ENCODE data around the gene B3GNT2.
"Not testable (repeated sequence)": the region's sequence is repeated elsewhere in the genome, so short reads cannot be mapped to it uniquely, and the experiment has no call there.

B3GNT2 gene, protein sequence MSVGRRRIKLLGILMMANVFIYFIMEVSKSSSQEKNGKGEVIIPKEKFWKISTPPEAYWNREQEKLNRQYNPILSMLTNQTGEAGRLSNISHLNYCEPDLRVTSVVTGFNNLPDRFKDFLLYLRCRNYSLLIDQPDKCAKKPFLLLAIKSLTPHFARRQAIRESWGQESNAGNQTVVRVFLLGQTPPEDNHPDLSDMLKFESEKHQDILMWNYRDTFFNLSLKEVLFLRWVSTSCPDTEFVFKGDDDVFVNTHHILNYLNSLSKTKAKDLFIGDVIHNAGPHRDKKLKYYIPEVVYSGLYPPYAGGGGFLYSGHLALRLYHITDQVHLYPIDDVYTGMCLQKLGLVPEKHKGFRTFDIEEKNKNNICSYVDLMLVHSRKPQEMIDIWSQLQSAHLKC

DNA sequence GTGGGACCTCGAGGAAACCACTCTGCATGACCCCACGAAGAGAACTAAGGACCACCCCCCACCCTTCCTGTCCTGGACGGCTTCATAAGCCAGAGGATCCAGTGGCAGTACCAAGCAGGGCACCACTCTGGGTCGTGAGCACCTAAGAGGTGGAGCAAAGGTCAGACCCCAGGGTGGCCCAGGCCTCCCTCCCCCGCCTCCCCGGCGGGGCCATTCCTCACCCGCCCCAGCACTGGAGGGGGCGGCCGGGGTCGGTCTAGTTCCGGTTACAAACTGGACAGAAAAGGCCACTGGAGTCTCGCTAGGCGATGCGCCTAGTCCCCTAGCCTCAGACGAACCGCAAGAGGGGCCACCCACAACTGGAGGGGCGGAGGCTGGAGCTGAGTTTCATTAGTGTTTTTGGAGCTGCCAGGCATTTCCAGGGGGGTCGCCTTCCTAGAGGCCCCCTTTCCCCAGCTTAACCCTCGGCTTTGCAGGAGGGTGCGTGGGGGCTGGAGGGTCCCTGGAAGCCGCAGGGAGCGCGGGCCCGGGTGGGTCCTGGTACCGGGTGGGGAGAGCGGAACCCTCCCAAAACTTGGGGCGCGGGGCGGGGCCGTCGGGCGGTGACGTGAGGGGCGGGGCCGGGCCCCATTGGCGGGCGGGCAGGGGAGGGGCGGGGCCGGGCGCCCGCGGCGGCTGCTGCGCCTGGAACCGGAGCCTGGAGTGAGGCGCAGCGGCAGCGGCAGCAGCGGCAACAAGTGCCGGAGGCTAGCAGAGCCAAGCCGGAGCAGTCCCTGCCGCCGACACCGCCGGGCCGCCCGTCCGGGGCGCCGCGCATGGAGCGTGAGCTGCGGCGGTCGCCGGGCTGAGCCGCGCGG is at the start of gene B3GNT2:
Gene B3GNT2, plus strand, starts transcription at position 695 of the 857 bp plus-strand sequence. CDS start 26,106 bp downstream, outside the sequence.
- Histone ChIP-seq H3K27ac (ENCODE audit: low read length) (no peak within 1 kb of the TSS), H3K4me3 (ENCODE audit: low read length) (peak within 1 kb of the TSS; percentile 92), H3K4me1 (ENCODE audit: control insufficient read depth, insufficient read depth, low read length) (no peaks in the 10 kb centered on the region; the same call in 1 of the 2 replicates), H3K27me3 (ENCODE audit: control insufficient read depth, insufficient read depth, low read length) (no peaks in the 10 kb centered on the region), H3K36me3 (ENCODE audit: control insufficient read depth, insufficient read depth, low read length) (no peaks in the 10 kb centered on the region), H3K9me3 (ENCODE audit: control insufficient read depth, insufficient read depth, low read length) (no peaks in the 10 kb centered on the region)
- no peak for DNase-seq (ENCODE audit: low read depth, low spot score)
- no CpG with 5 or more reads among the region's 70 CpGs for WGBS (ENCODE audit: insufficient coverage, insufficient read length)

DNA sequence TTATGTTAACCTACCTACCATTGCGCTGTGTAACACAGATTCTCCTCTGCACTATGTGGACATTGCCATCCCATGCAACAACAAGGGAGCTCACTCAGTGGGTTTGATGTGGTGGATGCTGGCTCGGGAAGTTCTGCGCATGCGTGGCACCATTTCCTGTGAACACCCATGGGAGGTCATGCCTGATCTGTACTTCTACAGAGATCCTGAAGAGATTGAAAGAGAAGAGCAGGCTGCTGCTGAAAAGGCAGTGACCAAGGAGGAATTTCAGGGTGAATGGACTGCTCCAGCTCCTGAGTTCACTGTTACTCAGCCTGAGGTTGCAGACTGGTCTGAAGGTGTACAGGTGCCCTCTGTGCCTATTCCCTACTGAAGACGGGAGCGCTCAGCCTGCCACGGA is 49.1 kb upstream of the B3GNT2 start:
- H3K4me1 ChIP-seq (ENCODE audit: control insufficient read depth, insufficient read depth, low read length); H3K36me3 ChIP-seq (ENCODE audit: control insufficient read depth, insufficient read depth, low read length); H3K27ac ChIP-seq (ENCODE audit: low read length); H3K27me3 ChIP-seq (ENCODE audit: control insufficient read depth, insufficient read depth, low read length); DNase-seq (ENCODE audit: low read depth, low spot score); H3K4me3 ChIP-seq (ENCODE audit: low read length); H3K9me3 ChIP-seq (ENCODE audit: control insufficient read depth, insufficient read depth, low read length): not testable (repeated sequence)
- WGBS (ENCODE audit: insufficient coverage, insufficient read length), result no CpG with 5 or more reads among the region's 7 CpGs

DNA sequence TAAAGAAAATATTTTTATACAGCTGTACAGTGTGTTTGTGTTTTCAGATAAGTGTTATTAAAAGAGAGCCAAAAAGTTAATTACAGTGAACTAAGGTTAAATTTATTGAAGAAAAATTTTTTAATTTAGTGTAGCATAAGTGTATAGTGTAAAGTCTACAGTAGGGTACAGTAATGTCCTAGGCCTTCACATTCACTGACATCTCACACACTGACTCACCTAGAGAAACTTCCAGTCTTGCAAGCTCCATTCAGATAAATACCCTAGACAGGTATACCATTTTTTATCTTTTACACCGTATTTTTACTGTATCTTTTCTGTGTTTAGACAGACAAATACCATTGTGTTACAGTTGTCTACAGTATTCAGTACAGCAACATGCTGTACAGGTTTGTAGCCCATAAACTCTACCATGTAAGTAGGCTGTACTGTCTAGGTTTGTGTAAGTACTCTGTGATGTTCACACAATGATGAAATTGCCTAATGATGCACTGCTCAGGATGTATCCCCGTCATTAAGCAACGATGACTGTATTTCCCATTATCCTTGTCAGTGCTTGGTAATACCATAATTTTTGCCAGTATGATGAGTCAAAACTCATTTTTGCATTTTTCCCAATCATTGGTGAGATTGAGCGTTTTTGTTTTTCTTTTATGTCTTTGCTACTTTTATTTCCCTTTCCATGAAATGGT is 48.2 kb upstream of the B3GNT2 start:
- no CpG with 5 or more reads among the region's 4 CpGs for WGBS (ENCODE audit: insufficient coverage, insufficient read length)
- H3K27ac ChIP-seq (ENCODE audit: low read length), result no peak overlapping the region
- no peaks in the 10 kb centered on the region for H3K9me3 ChIP-seq (ENCODE audit: control insufficient read depth, insufficient read depth, low read length)
- peaks cover 3% of the 10 kb centered on the region; the same call in 1 of the 2 replicates for H3K4me1 ChIP-seq (ENCODE audit: control insufficient read depth, insufficient read depth, low read length)
- no peak for DNase-seq (ENCODE audit: low read depth, low spot score)
- H3K36me3 ChIP-seq (ENCODE audit: control insufficient read depth, insufficient read depth, low read length), result no peaks in the 10 kb centered on the region
- H3K4me3 ChIP-seq (ENCODE audit: low read length), result no peak overlapping the region
- no peaks in the 10 kb centered on the region for H3K27me3 ChIP-seq (ENCODE audit: control insufficient read depth, insufficient read depth, low read length)

DNA sequence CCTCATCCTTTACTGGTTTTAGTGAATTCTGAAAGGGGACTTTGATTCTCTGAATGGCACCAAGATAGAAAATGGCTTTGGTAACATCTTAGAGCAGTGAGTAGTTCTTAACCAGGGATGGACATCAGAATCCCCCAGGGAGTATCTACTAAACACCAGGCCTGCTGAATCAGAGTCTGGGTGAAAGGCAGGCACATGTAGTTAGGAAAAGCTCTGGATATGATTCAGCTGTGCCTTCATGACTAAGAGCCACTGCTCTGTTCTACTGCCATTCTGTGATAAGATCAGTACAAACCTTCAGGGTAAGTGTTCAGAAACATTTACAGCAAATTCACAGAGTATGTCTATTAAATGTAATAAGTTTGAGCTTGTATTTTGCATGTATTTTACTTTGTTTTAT is 46.2 kb upstream of the B3GNT2 start:
- no peak overlapping the region for H3K27ac ChIP-seq (ENCODE audit: low read length)
- DNase-seq (ENCODE audit: low read depth, low spot score), result no peak

DNA sequence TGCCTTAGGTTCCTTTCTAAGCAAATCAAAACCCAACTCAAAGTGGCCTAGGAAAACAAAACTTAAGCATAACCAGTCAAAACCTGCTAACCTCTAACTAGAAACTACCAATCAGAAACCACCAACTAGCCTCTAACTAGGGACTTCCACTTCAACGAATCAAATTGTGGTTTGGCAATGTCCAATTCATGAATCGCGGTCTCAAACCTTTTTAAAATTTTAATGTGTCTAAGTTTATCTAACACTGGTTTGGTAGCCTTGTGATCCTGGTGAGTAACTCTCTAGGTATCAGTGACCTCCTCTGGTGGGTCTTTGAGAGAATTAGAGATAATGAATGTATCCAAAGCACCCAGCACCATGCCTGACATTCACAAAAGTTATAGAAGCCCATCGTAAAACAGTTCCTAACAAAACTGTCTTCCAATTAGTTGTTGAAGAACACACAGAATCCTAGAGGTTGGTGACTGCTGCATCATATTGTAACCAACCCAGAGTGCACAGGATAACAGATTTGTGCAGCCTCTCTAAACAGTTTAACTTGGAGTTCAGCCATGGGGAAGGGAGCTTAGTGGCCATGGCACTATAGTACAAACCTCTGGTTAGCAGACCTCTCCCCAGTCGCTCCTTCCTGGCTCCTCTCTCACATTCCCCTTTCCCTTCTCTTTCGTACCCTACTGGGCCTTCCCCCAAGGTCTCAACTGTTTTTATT is 45.2 kb upstream of the B3GNT2 start:
- Histone ChIP-seq H3K4me1 (ENCODE audit: control insufficient read depth, insufficient read depth, low read length) (peaks cover 3% of the 10 kb centered on the region; the same call in 1 of the 2 replicates), H3K9me3 (ENCODE audit: control insufficient read depth, insufficient read depth, low read length) (no peaks in the 10 kb centered on the region), H3K27ac (ENCODE audit: low read length) (no peak overlapping the region), H3K27me3 (ENCODE audit: control insufficient read depth, insufficient read depth, low read length) (no peaks in the 10 kb centered on the region), H3K36me3 (ENCODE audit: control insufficient read depth, insufficient read depth, low read length) (no peaks in the 10 kb centered on the region), H3K4me3 (ENCODE audit: low read length) (no peak overlapping the region)
- DNase-seq (ENCODE audit: low read depth, low spot score), result no peak
- no CpG with 5 or more reads among the region's 6 CpGs for WGBS (ENCODE audit: insufficient coverage, insufficient read length)

More for the DNA sequence above, 46.2 kb upstream of the B3GNT2 start:
- no peaks in the 10 kb centered on the region for H3K27me3 ChIP-seq (ENCODE audit: control insufficient read depth, insufficient read depth, low read length)
- no peak overlapping the region for H3K4me3 ChIP-seq (ENCODE audit: low read length)
- H3K9me3 ChIP-seq (ENCODE audit: control insufficient read depth, insufficient read depth, low read length), result no peaks in the 10 kb centered on the region
- H3K36me3 ChIP-seq (ENCODE audit: control insufficient read depth, insufficient read depth, low read length), result no peaks in the 10 kb centered on the region
- peaks cover 3% of the 10 kb centered on the region; the same call in 1 of the 2 replicates for H3K4me1 ChIP-seq (ENCODE audit: control insufficient read depth, insufficient read depth, low read length)

DNA sequence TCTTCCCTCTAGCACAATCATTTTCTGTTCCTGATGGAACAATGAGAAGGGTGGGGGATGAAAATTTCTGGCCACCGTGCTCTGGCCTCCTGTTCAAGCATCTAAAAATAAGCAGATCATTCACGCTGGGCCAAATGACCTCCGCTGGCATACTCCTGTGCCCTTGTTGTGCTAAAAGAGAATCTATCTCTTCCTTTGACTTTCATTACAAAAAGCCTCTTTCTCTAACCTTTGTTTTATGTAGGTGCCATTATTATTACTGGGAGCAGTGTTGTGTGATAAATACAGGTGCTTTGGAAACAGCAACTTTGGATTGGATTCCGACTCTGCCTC is 44.6 kb upstream of the B3GNT2 start:
- WGBS (ENCODE audit: insufficient coverage, insufficient read length), result no CpG with 5 or more reads among the region's 4 CpGs

DNA sequence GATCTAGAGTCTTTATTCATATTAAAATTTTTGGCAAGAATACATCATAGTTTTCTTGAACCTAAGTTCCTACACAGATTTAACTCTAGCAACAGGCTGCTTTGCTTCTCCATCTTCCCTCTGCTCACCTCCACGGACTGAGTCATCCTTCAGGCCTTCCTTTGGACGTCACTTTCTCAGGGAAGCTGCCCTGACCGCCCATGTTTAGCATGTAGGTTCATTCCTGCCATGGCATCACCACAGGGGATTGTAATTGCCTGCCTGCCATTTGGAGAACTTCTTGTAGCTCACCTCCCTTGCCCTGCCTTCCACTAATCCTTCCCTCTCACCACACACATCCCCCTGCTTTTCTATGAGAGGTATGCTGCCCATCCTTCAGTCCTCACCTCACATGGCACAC is 43.9 kb upstream of the B3GNT2 start:
- DNase-seq (ENCODE audit: low read depth, low spot score), result no peak
- no peaks in the 10 kb centered on the region for H3K27me3 ChIP-seq (ENCODE audit: control insufficient read depth, insufficient read depth, low read length)

More for the DNA sequence above, 44.6 kb upstream of the B3GNT2 start:
- H3K4me3 ChIP-seq (ENCODE audit: low read length), result no peak overlapping the region
- DNase-seq (ENCODE audit: low read depth, low spot score), result no peak
- H3K27me3 ChIP-seq (ENCODE audit: control insufficient read depth, insufficient read depth, low read length), result no peaks in the 10 kb centered on the region
- H3K9me3 ChIP-seq (ENCODE audit: control insufficient read depth, insufficient read depth, low read length), result no peaks in the 10 kb centered on the region
- H3K4me1 ChIP-seq (ENCODE audit: control insufficient read depth, insufficient read depth, low read length), result peaks cover 3% of the 10 kb centered on the region; the same call in 1 of the 2 replicates
- H3K36me3 ChIP-seq (ENCODE audit: control insufficient read depth, insufficient read depth, low read length), result no peaks in the 10 kb centered on the region
- H3K27ac ChIP-seq (ENCODE audit: low read length), result no peak overlapping the region

DNA sequence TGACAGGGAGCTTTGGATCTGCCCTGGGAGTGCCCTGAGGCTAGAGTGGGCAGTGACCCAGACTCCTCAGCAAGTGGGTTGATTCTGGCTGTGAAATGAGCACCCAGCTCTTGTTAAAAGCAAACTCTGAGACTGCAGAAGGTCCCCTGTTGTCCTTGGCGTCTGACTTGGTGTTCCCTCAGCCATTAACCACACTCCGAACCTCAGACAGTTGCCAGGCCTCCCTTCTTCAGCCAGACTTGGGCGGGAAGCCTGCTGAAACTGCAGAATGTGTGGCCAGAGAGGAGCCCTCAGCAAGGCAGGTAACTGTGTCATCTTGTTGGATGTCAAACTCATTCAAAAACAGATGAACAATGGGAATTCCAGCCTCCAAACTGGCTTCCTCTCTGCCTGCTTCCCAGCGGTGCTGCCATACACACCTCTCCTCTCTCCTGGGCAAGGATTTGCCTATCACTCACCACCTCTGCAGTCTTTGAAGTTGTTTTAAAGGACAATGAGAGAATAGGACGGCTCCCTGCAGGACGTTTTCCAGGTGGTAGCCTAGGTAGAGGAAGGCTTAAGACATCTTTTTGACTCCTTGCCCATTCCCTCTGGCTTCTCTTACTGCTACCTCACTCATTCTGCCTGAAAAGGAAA is 38.9 kb upstream of the B3GNT2 start:
- Histone ChIP-seq H3K36me3 (ENCODE audit: control insufficient read depth, insufficient read depth, low read length) (no peaks in the 10 kb centered on the region), H3K27ac (ENCODE audit: low read length) (no peak overlapping the region), H3K4me3 (ENCODE audit: low read length) (no peak overlapping the region), H3K27me3 (ENCODE audit: control insufficient read depth, insufficient read depth, low read length) (no peaks in the 10 kb centered on the region), H3K9me3 (ENCODE audit: control insufficient read depth, insufficient read depth, low read length) (no peaks in the 10 kb centered on the region), H3K4me1 (ENCODE audit: control insufficient read depth, insufficient read depth, low read length) (no peaks in the 10 kb centered on the region)
- WGBS (ENCODE audit: insufficient coverage, insufficient read length), result no CpG with 5 or more reads among the region's 6 CpGs
- DNase-seq (ENCODE audit: low read depth, low spot score), result no peak

More for the DNA sequence above, 43.9 kb upstream of the B3GNT2 start:
- Histone ChIP-seq H3K4me1 (ENCODE audit: control insufficient read depth, insufficient read depth, low read length) (peaks cover 3% of the 10 kb centered on the region; the same call in 1 of the 2 replicates), H3K36me3 (ENCODE audit: control insufficient read depth, insufficient read depth, low read length) (no peaks in the 10 kb centered on the region), H3K4me3 (ENCODE audit: low read length) (no peak overlapping the region), H3K27ac (ENCODE audit: low read length) (no peak overlapping the region), H3K9me3 (ENCODE audit: control insufficient read depth, insufficient read depth, low read length) (no peaks in the 10 kb centered on the region)
- no CpG with 5 or more reads among the region's 3 CpGs for WGBS (ENCODE audit: insufficient coverage, insufficient read length)

DNA sequence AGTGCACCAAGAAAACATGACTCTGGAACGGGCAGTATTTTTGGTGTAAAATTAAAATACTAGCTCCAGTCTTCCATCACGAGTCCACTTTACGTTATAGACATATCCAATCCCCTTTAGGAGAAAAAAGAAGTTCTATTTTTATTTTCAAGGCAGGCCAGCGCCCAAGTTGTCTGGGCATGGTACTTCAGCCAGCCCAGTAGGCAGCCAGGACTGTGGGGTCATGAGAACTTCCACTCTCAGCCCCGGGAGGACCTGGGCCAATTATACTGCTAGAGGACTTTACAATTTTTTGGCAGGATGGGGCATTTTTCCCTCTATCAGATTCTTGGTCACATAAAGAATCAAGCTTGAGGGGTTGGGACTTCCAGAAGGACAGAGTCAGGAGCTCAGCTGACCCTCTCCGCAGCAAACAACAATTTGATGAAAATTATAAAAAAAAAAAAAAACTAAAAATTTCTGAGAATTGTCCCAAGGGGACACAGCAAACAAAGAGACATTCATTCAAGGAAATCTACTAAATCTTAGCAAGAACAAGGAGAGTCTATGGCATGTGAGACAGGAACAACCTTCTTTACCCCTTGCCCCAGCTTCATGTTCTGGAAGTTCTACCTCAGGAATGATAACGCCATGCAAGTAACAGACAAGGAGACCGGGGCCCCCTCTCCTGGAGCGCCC is 37.3 kb upstream of the B3GNT2 start:
- WGBS (ENCODE audit: insufficient coverage, insufficient read length), result no CpG with 5 or more reads among the region's 9 CpGs
- no peak for DNase-seq (ENCODE audit: low read depth, low spot score)
- H3K27me3 ChIP-seq (ENCODE audit: control insufficient read depth, insufficient read depth, low read length), result no peaks in the 10 kb centered on the region
- H3K4me1 ChIP-seq (ENCODE audit: control insufficient read depth, insufficient read depth, low read length), result no peaks in the 10 kb centered on the region
- no peak overlapping the region for H3K27ac ChIP-seq (ENCODE audit: low read length)
- H3K36me3 ChIP-seq (ENCODE audit: control insufficient read depth, insufficient read depth, low read length), result no peaks in the 10 kb centered on the region
- no peaks in the 10 kb centered on the region for H3K9me3 ChIP-seq (ENCODE audit: control insufficient read depth, insufficient read depth, low read length)
- H3K4me3 ChIP-seq (ENCODE audit: low read length), result no peak overlapping the region
